RWPE1 (cell line): ENCODE measurements around the gene BRAT1.

Experiments used
- CTCF ChIA-PET: fragments of 350-600 bp; sonication (Branson Sonifier 250); formaldehyde crosslinking; extraction: SDS; loops from one replicate; lab custom pipeline; 2021; lab: Yijun Ruan, JAX
- POLR2A ChIA-PET: fragments of 400-600 bp; formaldehyde crosslinking; extraction: SDS; loops from one replicate; lab custom pipeline; 2020; ENCODE audit warnings: antibody characterized with exemption; ENCODE audit not compliant: low non-redundant PET; lab: Yijun Ruan, JAX
- DNase-seq: peaks from one replicate; pipeline ENCODE4 v3.0.0; 2012; ENCODE audit warnings: low spot score
- H3K27ac ChIP-seq: fragments of 450-650 bp; 2 replicates; pipeline ENCODE4 v1.5.1; 2017
- CTCF ChIP-seq: fragments of 450-650 bp; conservative IDR thresholded peaks from 2 replicates; pipeline ENCODE4 v1.5.1; 2017; ENCODE audit warnings: low read depth, mild to moderate bottlenecking

The BRAT1 gene

GRCh38 chr7:2488681-2489080 is 66.6 kb downstream of the BRAT1 start:
- POLR2A ChIA-PET: no interaction called here
- CTCF ChIA-PET: interaction anchor here (0.8 to 1.6 kb wide), 3 partner anchors 10 to 698 kb away, joined by 3 to 7 read pairs (median 4); no protein-coding TSS in a partner anchor
- DNase-seq: no peak
- no peak overlapping the region; the same call in 1 of the 2 replicates for H3K27ac ChIP-seq
- no peak for TF ChIP-seq CTCF

- no peak for TF ChIP-seq CTCF
- no peak overlapping the region; the same call in 1 of the 2 replicates for H3K27ac ChIP-seq
- ChIA-PET CTCF (interaction anchor here (0.8 to 1.6 kb wide), 3 partner anchors 11 to 697 kb away, joined by 3 to 7 read pairs (median 4); no protein-coding TSS in a partner anchor), POLR2A (no interaction called here)
- DNase-seq: no peak
These were observed 67.1 kb downstream of the BRAT1 start for GRCh38 chr7:2488272-2488645.
